A549 (cell line): ENCODE results near the gene DNAAF5. TPM values are rescaled to one million over a fixed set of nuclear protein-coding genes. Genes with fewer than 3 reads are reported as not detected.

Source experiments
- ATAC-seq, 2 experiments: fragments of 200-7000 bp in 1 of 2; fragments of >200 bp in 1 of 2; cut with Nextera tagmentation in 1 of 2; cut with Tn5 transposase in 1 of 2; 3 replicates each; pipeline versions ENCODE4 v1.8.0 to v1.9.1; 2018 to 2020; ENCODE audit warnings: mild to moderate bottlenecking in 1 of 2, moderate library complexity in 1 of 2
- CTCF ChIA-PET: fragments of 300-600 bp; sonication (Branson Sonifier 250); formaldehyde crosslinking; extraction: SDS; loops from one replicate; lab custom pipeline; 2021; ENCODE audit warnings: antibody characterized with exemption, inconsistent platforms; lab: Yijun Ruan, JAX
- POLR2A ChIA-PET: fragments of 350-600 bp; formaldehyde crosslinking; extraction: SDS; loops from one replicate; lab custom pipeline; 2021; ENCODE audit warnings: antibody characterized with exemption, inconsistent platforms; lab: Yijun Ruan, JAX
- DNase-seq, 2 experiments: peaks; one replicate each; pipeline versions ENCODE4 v3.0.0 to v3.0.0-alpha.2; 2011 to 2016; ENCODE audit warnings: low read depth in 1 of 2, low spot score in 1 of 2
- FAIRE-seq: peaks from 2 replicates; lab custom pipeline; 2011; peaks lifted over from hg19 to GRCh38; lab: Jason Lieb, UNC
- H3K27ac ChIP-seq, 2 experiments: fragments of >200 bp; sonication (Bioruptor Twin); formaldehyde crosslinking; 3 replicates each; pipeline ENCODE4 v1.5.1; 2016 to 2017
- H3K4me1 ChIP-seq: fragments of >200 bp; sonication (Bioruptor Twin); formaldehyde crosslinking; 3 replicates; pipeline ENCODE4 v1.6.1; 2016
- H3K4me2 ChIP-seq: fragments of >200 bp; sonication (Bioruptor Twin); formaldehyde crosslinking; 3 replicates; pipeline ENCODE4 v1.6.1; 2016
- H3K4me3 ChIP-seq: fragments of >200 bp; sonication (Bioruptor Twin); formaldehyde crosslinking; 3 replicates; pipeline ENCODE4 v1.5.1; 2016
- H3K9me3 ChIP-seq: fragments of >200 bp; sonication (Bioruptor Twin); formaldehyde crosslinking; 3 replicates; pipeline ENCODE4 v1.6.1; 2016
- BHLHE40 ChIP-seq: IDR thresholded peaks from 2 replicates; pipeline ENCODE4 v1.6.1; 2012; ENCODE audit warnings: low read depth, low read length, inconsistent platforms
- CBX2 ChIP-seq: fragments of 200-600 bp; sonication (generic); IDR thresholded peaks from 2 replicates; pipeline ENCODE4 v1.6.1; 2016; ENCODE audit warnings: low read depth, mild to moderate bottlenecking, borderline replicate concordance
- CBX8 ChIP-seq: fragments of 200-600 bp; sonication (generic); IDR thresholded peaks from 2 replicates; pipeline ENCODE4 v1.6.1; 2016
- CHD2 ChIP-seq: fragments of 150-350 bp; IDR thresholded peaks from 2 replicates; pipeline ENCODE4 v1.6.1; 2014; ENCODE audit warnings: low read length; ENCODE audit not compliant: partially characterized antibody
- GATA3 ChIP-seq: IDR thresholded peaks from 2 replicates; pipeline ENCODE4 v1.6.1; 2012; ENCODE audit warnings: borderline replicate concordance
- HDAC2 ChIP-seq: fragments of 200-600 bp; sonication (generic); IDR thresholded peaks from 2 replicates; pipeline ENCODE4 v1.6.1; 2016
- HOXA7 ChIP-seq: fragments of 250-450 bp; sonication (Bioruptor Pico); IDR thresholded peaks from 2 replicates; pipeline ENCODE4 v1.5.0; 2020; ENCODE audit warnings: mild to moderate bottlenecking, moderate library complexity
- HOXB13 ChIP-seq: fragments of 250-450 bp; sonication (Bioruptor Pico); IDR thresholded peaks from 2 replicates; pipeline ENCODE4 v1.5.0; 2020; ENCODE audit warnings: low read depth, mild to moderate bottlenecking, moderate library complexity
- NPAS2 ChIP-seq: fragments of 250-450 bp; sonication (Bioruptor Pico); IDR thresholded peaks from 2 replicates; pipeline ENCODE4 v1.8.0; 2022; ENCODE audit warnings: mild to moderate bottlenecking, moderate library complexity, borderline replicate concordance
- POLR2AphosphoS2 ChIP-seq: conservative IDR thresholded peaks from 2 replicates; pipeline ENCODE4 v1.6.1; 2012; ENCODE audit warnings: low read length, improper control_type of control experiment, inconsistent platforms
- RARB ChIP-seq: fragments of 250-450 bp; sonication (Bioruptor Pico); IDR thresholded peaks from 2 replicates; pipeline ENCODE4 v1.8.0; 2021; ENCODE audit warnings: mild to moderate bottlenecking, moderate library complexity
- RCOR1 ChIP-seq: fragments of 150-350 bp; IDR thresholded peaks from 2 replicates; pipeline ENCODE4 v1.6.1; 2014; ENCODE audit warnings: antibody characterized with exemption, low read length, low read depth
- RFX5 ChIP-seq: fragments of 450-650 bp; IDR thresholded peaks from 2 replicates; pipeline ENCODE4 v1.7.1; 2014; ENCODE audit warnings: antibody characterized with exemption, mild to moderate bottlenecking, moderate library complexity
- RNF2 ChIP-seq: fragments of 200-600 bp; sonication (generic); IDR thresholded peaks from 2 replicates; pipeline ENCODE4 v1.6.1; 2016; ENCODE audit warnings: low read depth, mild to moderate bottlenecking, antibody characterized with exemption, moderate library complexity, borderline replicate concordance
- SMC3 ChIP-seq: fragments of >200 bp; sonication (Bioruptor Twin); formaldehyde crosslinking; IDR thresholded peaks from 3 replicates; pipeline ENCODE4 v1.6.1; 2018; ENCODE audit warnings: inconsistent platforms
- TFCP2L1 ChIP-seq: fragments of 250-450 bp; sonication (Bioruptor Pico); IDR thresholded peaks from 2 replicates; pipeline ENCODE4 v1.5.0; 2021; ENCODE audit warnings: mild to moderate bottlenecking
- ZC3H11A ChIP-seq: fragments of 450-650 bp; IDR thresholded peaks from 2 replicates; pipeline ENCODE4 v1.6.1; 2014; ENCODE audit warnings: antibody characterized with exemption, mild to moderate bottlenecking
- ZNF302 ChIP-seq: fragments of 250-450 bp; sonication (Bioruptor Pico); IDR thresholded peaks from 2 replicates; pipeline ENCODE4 v1.9.0; 2021; ENCODE audit warnings: inconsistent platforms, mild to moderate bottlenecking, moderate library complexity
- WGBS: methylation state at CpG from one replicate; pipeline ENCODE4 v1.1.6; 2017; ENCODE audit errors: missing lambda C conversion rate; 5-methylcytosine and 5-hydroxymethylcytosine counted together
- polyA plus RNA-seq, 4 experiments: library from polyadenylated mRNA; depleted of rRNA in 3 of 4; stranded (reverse); fragments of >200 nt; fragmentation: RNase III in 1 of 4; extraction: RNeasy Plus Mini Kit Qiagen cat#74134 plus additional on column Dnase treatment in 1 of 4; gene quantifications; 2 replicates in 3 of 4; 3 replicates in 1 of 4; pipeline ENCODE4 v1.2.3, GENCODE V29; 2011 to 2017
- TF ChIP-seq, protein P1 (sequence below): fragments of >200 bp; sonication (Bioruptor Twin); formaldehyde crosslinking; IDR thresholded peaks from 3 replicates; pipeline ENCODE4 v1.6.1; 2016
- TF ChIP-seq, protein P2 (sequence below): IDR thresholded peaks from 2 replicates; pipeline ENCODE4 v1.6.1; 2012; ENCODE audit warnings: low read depth, borderline replicate concordance
- TF ChIP-seq, protein P3 (sequence below): fragments of 250-450 bp; sonication (Bioruptor Pico); IDR thresholded peaks from 2 replicates; pipeline ENCODE4 v1.5.0; 2020; ENCODE audit warnings: low read depth, mild to moderate bottlenecking, moderate library complexity
- TF ChIP-seq, protein P4 (sequence below): fragments of >200 bp; sonication (Bioruptor Twin); formaldehyde crosslinking; IDR thresholded peaks from 2 replicates; pipeline ENCODE4 v1.6.1; 2016
- TF ChIP-seq, protein P5 (sequence below): fragments of 250-450 bp; sonication (Bioruptor Pico); IDR thresholded peaks from 2 replicates; pipeline ENCODE4 v1.5.0; 2021; ENCODE audit warnings: mild to moderate bottlenecking, moderate library complexity, borderline replicate concordance
- TF ChIP-seq, protein P6 (sequence below): fragments of 150-350 bp; IDR thresholded peaks from 2 replicates; pipeline ENCODE4 v1.6.1; 2014; ENCODE audit warnings: low read depth, mild to moderate bottlenecking, low read length
- TF ChIP-seq, protein P7 (sequence below): fragments of >200 bp; sonication (Bioruptor Twin); formaldehyde crosslinking; IDR thresholded peaks from 3 replicates; pipeline ENCODE4 v1.5.1; 2016

DNAAF5 gene
- polyA plus RNA-seq, 2 of the 4 experiments (the other 2 are of a cell fraction) = 27.8 to 34.7 TPM

DNA sequence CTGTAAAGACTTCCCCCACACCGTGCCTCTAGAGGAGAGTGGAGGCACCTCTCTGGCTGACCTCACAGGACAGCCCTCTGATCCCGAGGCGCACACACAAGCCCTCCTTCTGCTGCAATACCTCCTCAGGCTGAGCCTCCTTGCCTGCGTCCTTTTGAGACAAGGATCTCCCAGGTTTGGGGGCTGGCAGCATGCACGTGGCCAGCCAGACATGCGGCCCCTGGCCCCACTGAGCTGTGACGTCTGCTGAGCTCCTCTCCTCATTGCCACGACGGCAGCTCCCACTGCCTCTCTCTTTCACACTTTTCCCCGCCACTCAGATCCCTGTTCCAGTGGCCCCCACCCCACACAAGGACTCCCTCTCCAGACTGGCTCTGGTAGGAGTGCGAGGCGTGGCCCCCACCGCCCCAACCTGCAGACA, 12.2 kb upstream of the DNAAF5 start:
- Histone ChIP-seq H3K27ac (no peak overlapping the region), H3K9me3 (no peaks in the 10 kb centered on the region), H3K4me3 (no peak overlapping the region), H3K4me2 (no peak overlapping the region), H3K4me1 (no peaks in the 10 kb centered on the region)
- TF ChIP-seq, protein P1, sequence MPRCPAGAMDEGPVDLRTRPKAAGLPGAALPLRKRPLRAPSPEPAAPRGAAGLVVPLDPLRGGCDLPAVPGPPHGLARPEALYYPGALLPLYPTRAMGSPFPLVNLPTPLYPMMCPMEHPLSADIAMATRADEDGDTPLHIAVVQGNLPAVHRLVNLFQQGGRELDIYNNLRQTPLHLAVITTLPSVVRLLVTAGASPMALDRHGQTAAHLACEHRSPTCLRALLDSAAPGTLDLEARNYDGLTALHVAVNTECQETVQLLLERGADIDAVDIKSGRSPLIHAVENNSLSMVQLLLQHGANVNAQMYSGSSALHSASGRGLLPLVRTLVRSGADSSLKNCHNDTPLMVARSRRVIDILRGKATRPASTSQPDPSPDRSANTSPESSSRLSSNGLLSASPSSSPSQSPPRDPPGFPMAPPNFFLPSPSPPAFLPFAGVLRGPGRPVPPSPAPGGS = no peak
- no peak for TF ChIP-seq HOXA7 (CRISPR knock-in tag)
- TF ChIP-seq ZC3H11A = no peak
- no peak for TF ChIP-seq CBX2
- TF ChIP-seq RFX5 = no peak
- TF ChIP-seq TFCP2L1 (CRISPR knock-in tag) = no peak
- TF ChIP-seq, protein P2, sequence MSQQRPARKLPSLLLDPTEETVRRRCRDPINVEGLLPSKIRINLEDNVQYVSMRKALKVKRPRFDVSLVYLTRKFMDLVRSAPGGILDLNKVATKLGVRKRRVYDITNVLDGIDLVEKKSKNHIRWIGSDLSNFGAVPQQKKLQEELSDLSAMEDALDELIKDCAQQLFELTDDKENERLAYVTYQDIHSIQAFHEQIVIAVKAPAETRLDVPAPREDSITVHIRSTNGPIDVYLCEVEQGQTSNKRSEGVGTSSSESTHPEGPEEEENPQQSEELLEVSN = no peak
- no peak for TF ChIP-seq SMC3
- TF ChIP-seq CHD2 = no peak
- no peak for TF ChIP-seq RNF2
- TF ChIP-seq GATA3 = no peak
- TF ChIP-seq BHLHE40 = no peak
- TF ChIP-seq, protein P3, sequence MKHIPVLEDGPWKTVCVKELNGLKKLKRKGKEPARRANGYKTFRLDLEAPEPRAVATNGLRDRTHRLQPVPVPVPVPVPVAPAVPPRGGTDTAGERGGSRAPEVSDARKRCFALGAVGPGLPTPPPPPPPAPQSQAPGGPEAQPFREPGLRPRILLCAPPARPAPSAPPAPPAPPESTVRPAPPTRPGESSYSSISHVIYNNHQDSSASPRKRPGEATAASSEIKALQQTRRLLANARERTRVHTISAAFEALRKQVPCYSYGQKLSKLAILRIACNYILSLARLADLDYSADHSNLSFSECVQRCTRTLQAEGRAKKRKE (CRISPR knock-in tag) = no peak
- no peak for TF ChIP-seq RARB (CRISPR knock-in tag)
- TF ChIP-seq HOXB13 (CRISPR knock-in tag) = no peak
- TF ChIP-seq, protein P4, sequence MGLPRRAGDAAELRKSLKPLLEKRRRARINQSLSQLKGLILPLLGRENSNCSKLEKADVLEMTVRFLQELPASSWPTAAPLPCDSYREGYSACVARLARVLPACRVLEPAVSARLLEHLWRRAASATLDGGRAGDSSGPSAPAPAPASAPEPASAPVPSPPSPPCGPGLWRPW = no peak
- no peak for TF ChIP-seq RCOR1
- TF ChIP-seq POLR2AphosphoS2 = no peak
- TF ChIP-seq, protein P5, sequence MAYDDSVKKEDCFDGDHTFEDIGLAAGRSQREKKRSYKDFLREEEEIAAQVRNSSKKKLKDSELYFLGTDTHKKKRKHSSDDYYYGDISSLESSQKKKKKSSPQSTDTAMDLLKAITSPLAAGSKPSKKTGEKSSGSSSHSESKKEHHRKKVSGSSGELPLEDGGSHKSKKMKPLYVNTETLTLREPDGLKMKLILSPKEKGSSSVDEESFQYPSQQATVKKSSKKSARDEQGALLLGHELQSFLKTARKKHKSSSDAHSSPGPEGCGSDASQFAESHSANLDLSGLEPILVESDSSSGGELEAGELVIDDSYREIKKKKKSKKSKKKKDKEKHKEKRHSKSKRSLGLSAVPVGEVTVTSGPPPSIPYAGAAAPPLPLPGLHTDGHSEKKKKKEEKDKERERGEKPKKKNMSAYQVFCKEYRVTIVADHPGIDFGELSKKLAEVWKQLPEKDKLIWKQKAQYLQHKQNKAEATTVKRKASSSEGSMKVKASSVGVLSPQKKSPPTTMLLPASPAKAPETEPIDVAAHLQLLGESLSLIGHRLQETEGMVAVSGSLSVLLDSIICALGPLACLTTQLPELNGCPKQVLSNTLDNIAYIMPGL = no peak
- TF ChIP-seq, protein P6, sequence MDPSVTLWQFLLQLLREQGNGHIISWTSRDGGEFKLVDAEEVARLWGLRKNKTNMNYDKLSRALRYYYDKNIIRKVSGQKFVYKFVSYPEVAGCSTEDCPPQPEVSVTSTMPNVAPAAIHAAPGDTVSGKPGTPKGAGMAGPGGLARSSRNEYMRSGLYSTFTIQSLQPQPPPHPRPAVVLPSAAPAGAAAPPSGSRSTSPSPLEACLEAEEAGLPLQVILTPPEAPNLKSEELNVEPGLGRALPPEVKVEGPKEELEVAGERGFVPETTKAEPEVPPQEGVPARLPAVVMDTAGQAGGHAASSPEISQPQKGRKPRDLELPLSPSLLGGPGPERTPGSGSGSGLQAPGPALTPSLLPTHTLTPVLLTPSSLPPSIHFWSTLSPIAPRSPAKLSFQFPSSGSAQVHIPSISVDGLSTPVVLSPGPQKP = no peak
- 95% methylated on average over 12 of the region's 13 CpGs for WGBS
- FAIRE-seq (no peak), DNase-seq (no peak), ATAC-seq (peak; percentile 41 to 47; a peak in 3 of 6 replicates)
- CTCF ChIA-PET = no interaction called here
- POLR2A ChIA-PET = no interaction called here

DNA sequence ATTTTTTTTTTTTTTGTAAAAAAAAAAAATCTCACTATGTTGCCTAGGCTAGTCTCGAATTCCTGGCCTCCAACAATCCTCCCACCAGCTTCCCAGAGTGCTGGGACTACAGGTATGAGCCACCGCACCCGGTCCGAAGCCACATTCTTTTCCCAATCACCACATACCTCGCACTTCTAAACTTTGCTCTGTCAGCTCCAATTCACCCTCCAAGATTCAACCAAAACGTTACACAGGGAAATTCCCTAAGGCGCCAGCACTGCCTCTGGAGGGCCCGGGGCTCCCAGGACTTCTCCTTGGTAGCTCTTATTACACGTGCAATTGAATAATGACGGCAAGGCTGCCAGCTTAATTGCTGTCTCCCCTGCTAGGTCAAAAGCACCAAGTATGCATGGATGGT, 10.3 kb upstream of the DNAAF5 start:
- H3K9me3 ChIP-seq = peaks cover 9% of the 10 kb centered on the region; the same call in 1 of the 3 replicates
- no peaks in the 10 kb centered on the region for H3K4me1 ChIP-seq
- CTCF ChIA-PET = interaction anchor here (1.6 kb wide), 1 partner anchor 384 kb away, joined by 3 read pairs; no protein-coding TSS in a partner anchor
- H3K27ac ChIP-seq = no peak overlapping the region
- H3K4me2 ChIP-seq = no peak overlapping the region
- DNase-seq (no peak), FAIRE-seq (no peak), ATAC-seq (no peak)
- POLR2A ChIA-PET = no interaction called here
- 76% methylated on average over 10 of the region's 10 CpGs for WGBS
- TF ChIP-seq SMC3 (no peak), NPAS2 (CRISPR knock-in tag) (no peak), HOXA7 (CRISPR knock-in tag) (no peak), CBX8 (no peak), HOXB13 (CRISPR knock-in tag) (no peak), ZNF302 (CRISPR knock-in tag) (no peak), HDAC2 (no peak)
- TF ChIP-seq, protein P7, sequence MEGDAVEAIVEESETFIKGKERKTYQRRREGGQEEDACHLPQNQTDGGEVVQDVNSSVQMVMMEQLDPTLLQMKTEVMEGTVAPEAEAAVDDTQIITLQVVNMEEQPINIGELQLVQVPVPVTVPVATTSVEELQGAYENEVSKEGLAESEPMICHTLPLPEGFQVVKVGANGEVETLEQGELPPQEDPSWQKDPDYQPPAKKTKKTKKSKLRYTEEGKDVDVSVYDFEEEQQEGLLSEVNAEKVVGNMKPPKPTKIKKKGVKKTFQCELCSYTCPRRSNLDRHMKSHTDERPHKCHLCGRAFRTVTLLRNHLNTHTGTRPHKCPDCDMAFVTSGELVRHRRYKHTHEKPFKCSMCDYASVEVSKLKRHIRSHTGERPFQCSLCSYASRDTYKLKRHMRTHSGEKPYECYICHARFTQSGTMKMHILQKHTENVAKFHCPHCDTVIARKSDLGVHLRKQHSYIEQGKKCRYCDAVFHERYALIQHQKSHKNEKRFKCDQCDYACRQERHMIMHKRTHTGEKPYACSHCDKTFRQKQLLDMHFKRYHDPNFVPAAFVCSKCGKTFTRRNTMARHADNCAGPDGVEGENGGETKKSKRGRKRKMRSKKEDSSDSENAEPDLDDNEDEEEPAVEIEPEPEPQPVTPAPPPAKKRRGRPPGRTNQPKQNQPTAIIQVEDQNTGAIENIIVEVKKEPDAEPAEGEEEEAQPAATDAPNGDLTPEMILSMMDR = no peak
- TF ChIP-seq, protein P4 = no peak
- no peak overlapping the region for H3K4me3 ChIP-seq
